K562 (cell line): ENCODE results near the gene CLIP2. TPM values are rescaled to one million over a fixed set of nuclear protein-coding genes. Genes with fewer than 3 reads are reported as not detected.

ENCODE experiments used
- ATAC-seq: fragments of 200-7000 bp; cut with Tn5 transposase; 3 replicates; pipeline ENCODE4 v1.9.1; 2020; ENCODE audit warnings: moderate library complexity
- BruUV-seq: library from RNA; stranded (reverse); fragments of 400-500 nt; replicated peaks from 2 replicates; lab custom pipeline; 2021; lab: Mats Ljungman, UMichigan
- CTCF ChIA-PET: fragments of 300-600 bp; formaldehyde crosslinking; extraction: SDS; loops from one replicate; lab custom pipeline; 2021; ENCODE audit warnings: low intra/inter-chr PET ratio; lab: Yijun Ruan, JAX
- POLR2A ChIA-PET: fragments of 300-600, 350-650 bp; sonication (Branson Sonifier 250); formaldehyde crosslinking; extraction: SDS; loops from one replicate; lab custom pipeline; 2021; ENCODE audit warnings: antibody characterized with exemption, inconsistent platforms; lab: Yijun Ruan, JAX
- DNase-seq, 4 experiments: peaks; one replicate each; pipeline versions ENCODE4 v3.0.0 to v3.0.0-alpha.2; 2011 to 2018; ENCODE audit warnings: low spot score in 3 of 4, mixed read lengths in 3 of 4; ENCODE audit errors: extremely low read depth in 1 of 4
- FAIRE-seq: peaks from 2 replicates; lab custom pipeline; 2011; peaks lifted over from hg19 to GRCh38; lab: Jason Lieb, UNC
- H2AFZ ChIP-seq: 2 replicates; pipeline ENCODE4 v1.6.0; 2011; ENCODE audit warnings: low read depth, low read length, control low read depth, inconsistent platforms
- H3K27ac ChIP-seq: fragments of 200-600 bp; 3 replicates; pipeline ENCODE4 v1.8.0; 2011; ENCODE audit warnings: low read depth, mild to moderate bottlenecking, control low read depth, inconsistent platforms, low read length, moderate library complexity, mixed read lengths; ENCODE audit errors: extremely low read depth
- H3K27me3 ChIP-seq, 2 experiments: fragments of 300-600 bp in 1 of 2; 2 replicates in 1 of 2; 3 replicates in 1 of 2; pipeline versions ENCODE4 v1.6.0 to v1.8.0; 2011; ENCODE audit warnings: inconsistent platforms in 2 of 2, low read length in 2 of 2, mild to moderate bottlenecking in 1 of 2, mixed read lengths in 1 of 2, moderate library complexity in 1 of 2; ENCODE audit not compliant: control insufficient read depth in 2 of 2, insufficient read depth in 2 of 2
- H3K36me3 ChIP-seq: fragments of 300-600 bp; 3 replicates; pipeline ENCODE4 v1.8.0; 2011; ENCODE audit warnings: mild to moderate bottlenecking, low read length, inconsistent platforms; ENCODE audit not compliant: control insufficient read depth, insufficient read depth
- H3K4me1 ChIP-seq, 2 experiments: fragments of 200-600 bp in 1 of 2; replicated peaks in 1 of 2; 2 replicates in 1 of 2; 3 replicates in 1 of 2; pipeline versions ENCODE4 v1.5.1 to v1.8.0; 2011; ENCODE audit warnings: inconsistent platforms in 2 of 2, low read length in 2 of 2, mild to moderate bottlenecking in 1 of 2, mixed read lengths in 1 of 2, moderate library complexity in 1 of 2; ENCODE audit not compliant: control insufficient read depth in 2 of 2, insufficient read depth in 2 of 2
- H3K4me2 ChIP-seq: 2 replicates; pipeline ENCODE4 v1.6.1; 2011; ENCODE audit warnings: low read length, control low read depth, inconsistent platforms, mixed read lengths; ENCODE audit not compliant: insufficient read depth
- H3K4me3 ChIP-seq: fragments of 200-600 bp; sonication (generic), shearing (Covaris generic); 2 replicates; pipeline ENCODE4 v1.5.1; 2016; ENCODE audit warnings: control low read depth, inconsistent platforms
- H3K79me2 ChIP-seq: fragments of 200-600 bp; 3 replicates; pipeline ENCODE4 v1.8.0; 2011; ENCODE audit warnings: low read length, inconsistent platforms; ENCODE audit not compliant: control insufficient read depth, insufficient read depth
- H3K9ac ChIP-seq, 2 experiments: 2 replicates each; pipeline versions ENCODE4 v1.6.0 to v1.6.1; 2011; ENCODE audit warnings: low read depth in 2 of 2, low read length in 2 of 2, control low read depth in 1 of 2, inconsistent platforms in 1 of 2, mild to moderate bottlenecking in 1 of 2, mixed read lengths in 1 of 2; ENCODE audit not compliant: insufficient read depth in 1 of 2
- H3K9me1 ChIP-seq: one replicate; pipeline ENCODE4 v1.6.0; 2011; ENCODE audit warnings: inconsistent platforms, mild to moderate bottlenecking, low read length, moderate library complexity; ENCODE audit not compliant: control insufficient read depth, insufficient read depth
- H3K9me3 ChIP-seq: replicated peaks from 2 replicates; pipeline ENCODE4 v1.5.1; 2011; ENCODE audit warnings: low read depth, low read length, inconsistent platforms; ENCODE audit not compliant: control insufficient read depth, insufficient read depth
- H4K20me1 ChIP-seq: replicated peaks from 2 replicates; pipeline ENCODE4 v1.6.1; 2011; ENCODE audit warnings: low read length, inconsistent platforms, mixed read lengths; ENCODE audit not compliant: control insufficient read depth, insufficient read depth
- CEBPB ChIP-seq: fragments of 450-650 bp; IDR thresholded peaks from 2 replicates; pipeline ENCODE4 v1.6.1; 2016; ENCODE audit warnings: missing genetic modification characterization, missing compliant biosample characterization
- CEBPG ChIP-seq, 3 experiments: fragments of 200-800 bp in 1 of 3; sonication (Bioruptor generic) in 1 of 3; sonication (generic) in 1 of 3; formaldehyde crosslinking in 1 of 3; IDR thresholded peaks in 2 of 3; conservative IDR thresholded peaks in 1 of 3; 2 replicates each; pipeline versions ENCODE4 v1.6.1 to v1.8.0; 2016 to 2022; ENCODE audit warnings: missing compliant biosample characterization in 2 of 3, missing genetic modification characterization in 2 of 3, mild to moderate bottlenecking in 1 of 3, missing genetic modification reagents in 1 of 3
- ELF4 ChIP-seq: fragments of 450-650 bp; formaldehyde crosslinking; IDR thresholded peaks from 2 replicates; pipeline ENCODE4 v1.4.0; 2022; ENCODE audit warnings: missing genetic modification characterization
- MLX ChIP-seq, 2 experiments: fragments of 450-650 bp in 1 of 2; sonication (generic) in 1 of 2; formaldehyde crosslinking; conservative IDR thresholded peaks; 2 replicates each; pipeline versions ENCODE4 v1.4.0 to v1.8.1; 2020 to 2022; ENCODE audit warnings: mild to moderate bottlenecking in 1 of 2, missing genetic modification reagents in 1 of 2
- NR3C1 ChIP-seq: sonication (generic); formaldehyde crosslinking; IDR thresholded peaks from 2 replicates; pipeline ENCODE4 v1.8.1; 2022; ENCODE audit warnings: missing genetic modification reagents
- SIN3A ChIP-seq, 2 experiments: fragments of 150-350 bp in 1 of 2; IDR thresholded peaks; 2 replicates each; pipeline ENCODE4 v1.6.1; 2011 to 2016; ENCODE audit warnings: borderline replicate concordance in 2 of 2, low read depth in 2 of 2, low read length in 2 of 2, mild to moderate bottlenecking in 2 of 2, moderate library complexity in 2 of 2; ENCODE audit not compliant: control insufficient read depth in 1 of 2
- SIN3B ChIP-seq: fragments of 450-650 bp; IDR thresholded peaks from 2 replicates; pipeline ENCODE4 v1.6.1; 2017; ENCODE audit warnings: low read depth, mild to moderate bottlenecking, moderate library complexity
- ZNF121 ChIP-seq: sonication (generic); formaldehyde crosslinking; conservative IDR thresholded peaks from 2 replicates; pipeline ENCODE4 v1.8.0; 2022; ENCODE audit warnings: missing genetic modification reagents
- WGBS: fragments of 100-300 bp; shearing (Covaris generic); methylation state at CpG from one replicate; pipeline ENCODE4 v1.1.6; 2016; ENCODE audit warnings: low coverage, mixed read lengths; ENCODE audit not compliant: insufficient coverage; ENCODE audit errors: missing lambda C conversion rate; 5-methylcytosine and 5-hydroxymethylcytosine counted together
- in situ Hi-C: fragments of 300-500 bp; cut with MboI; formaldehyde crosslinking; loops from 4 replicates; pipeline ENCODE4 v1.15.0; 2018; ENCODE audit warnings: inconsistent platforms, mixed read lengths
- intact Hi-C: fragments of 100-400 bp; cut with micrococcal nuclease; formaldehyde crosslinking; loops from 2 replicates; pipeline ENCODE4 v1.14.2; 2022
- polyA plus RNA-seq, 8 experiments: library from polyadenylated mRNA; depleted of rRNA in 4 of 8; stranded (reverse) in 5 of 8; unstranded in 3 of 8; fragments of >200 nt; fragmentation: Nextera tagmentation in 2 of 8; fragmentation: Illumina TruSeq in 1 of 8; extraction: Ambion mirVana in 2 of 8; extraction: Trizol in 1 of 8; gene quantifications; 2 replicates each; pipeline versions ENCODE4 v1.2.1 to v1.2.3, GENCODE V29; 2011 to 2014; ENCODE audit warnings: inconsistent platforms in 1 of 8, missing spikeins in 1 of 8
- total RNA-seq, 7 experiments: library from RNA; depleted of rRNA in 6 of 7; stranded (reverse); fragments of >200 nt in 6 of 7; fragmentation: Illumina TruSeq in 2 of 7; extraction: Trizol in 2 of 7; gene quantifications; 2 replicates each; pipeline versions ENCODE4 v1.2.1 to v1.2.3, GENCODE V29; 2011 to 2021; ENCODE audit warnings: low replicate concordance in 1 of 7
- TF ChIP-seq, protein P1 (sequence below): fragments of 250-450 bp; sonication (Bioruptor Pico); IDR thresholded peaks from 2 replicates; pipeline ENCODE4 v1.5.1; 2021; ENCODE audit warnings: mild to moderate bottlenecking
- TF ChIP-seq, protein P2 (sequence below), 2 experiments: fragments of 450-650 bp in 1 of 2; sonication (generic) in 1 of 2; formaldehyde crosslinking in 1 of 2; IDR thresholded peaks in 1 of 2; conservative IDR thresholded peaks in 1 of 2; 2 replicates each; pipeline versions ENCODE4 v1.6.1 to v1.8.1; 2016 to 2023; ENCODE audit warnings: mild to moderate bottlenecking in 2 of 2, moderate library complexity in 2 of 2, inconsistent platforms in 1 of 2, missing genetic modification reagents in 1 of 2

Gene CLIP2
- total and polyA plus RNA-seq, 9 of the 15 experiments (the other 6 are each of a cell fraction or from before 2014, with no cell fraction given), result 0.07 to 5.4 (median 2.1) TPM

DNA sequence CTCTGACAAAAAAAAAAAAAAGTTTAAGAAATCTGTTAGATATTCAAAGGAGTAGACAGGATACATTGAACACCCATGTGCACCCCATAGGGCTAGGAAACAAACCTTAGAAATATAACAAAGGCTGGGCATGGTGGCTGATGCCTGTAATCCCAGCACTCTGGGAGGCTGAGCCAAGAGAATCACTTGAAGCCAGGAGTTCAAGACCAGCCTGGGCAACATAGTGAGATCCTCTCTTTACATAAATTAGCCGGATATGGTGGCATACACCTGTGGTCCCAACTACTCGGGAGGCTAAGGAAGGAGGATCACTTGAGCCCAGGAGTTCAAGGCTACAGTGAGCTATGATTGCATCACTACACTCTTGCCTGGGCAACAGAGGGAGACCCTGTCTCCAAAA, 15.3 kb downstream of the CLIP2 start:
- Histone ChIP-seq H3K27me3 (no peaks in the 10 kb centered on the region), H4K20me1 (0 out of 2 replicates have a peak, but pooled peaks cover 3% of the 10 kb centered on the region), H3K27ac (no peak overlapping the region), H3K4me2 (no peak overlapping the region), H3K9me1 (no peaks in the 10 kb centered on the region), H3K9ac (no peak overlapping the region), H3K4me1 (peaks cover 12 to 21% of the 10 kb centered on the region in 2 experiments), H2AFZ (no peak overlapping the region), H3K4me3 (no peak overlapping the region), H3K9me3 (no peaks in the 10 kb centered on the region), H3K79me2 (no peaks in the 10 kb centered on the region), H3K36me3 (no peaks in the 10 kb centered on the region)
- in situ Hi-C loops (no loop called here), intact Hi-C loops (no loop called here)
- 36% methylated on average over 2 of the region's 2 CpGs for WGBS
- POLR2A ChIA-PET, result interaction anchor here (0.7 kb wide), 1 partner anchor 106 kb away, joined by 3 read pairs; no protein-coding TSS in a partner anchor
- no peak for FAIRE-seq
- no TSS peak for BruUV-seq
- CTCF ChIA-PET, result no interaction called here
- DNase-seq, result no peak
- TF ChIP-seq SIN3B, result no peak
- no peak for TF ChIP-seq ELF4 (CRISPR knock-in tag)
- no peak for TF ChIP-seq CEBPG (CRISPR knock-in tag; IDR thresholded peaks at IDR 0.05)
- TF ChIP-seq CEBPG (tag; conservative IDR thresholded peaks at IDR 0.05 in 1 of 2, IDR thresholded peaks at IDR 0.05 in 1 of 2), result 0 out of 4 replicates have a peak, but pooled peaks of 1 of the 2 experiments have one; percentile 25
- 0 out of 2 replicates have a peak, but pooled peaks have one; percentile 25 for TF ChIP-seq CEBPB (tag)
- no peak for TF ChIP-seq MLX (CRISPR knock-in tag; conservative IDR thresholded peaks at IDR 0.05)
- TF ChIP-seq, protein P1, sequence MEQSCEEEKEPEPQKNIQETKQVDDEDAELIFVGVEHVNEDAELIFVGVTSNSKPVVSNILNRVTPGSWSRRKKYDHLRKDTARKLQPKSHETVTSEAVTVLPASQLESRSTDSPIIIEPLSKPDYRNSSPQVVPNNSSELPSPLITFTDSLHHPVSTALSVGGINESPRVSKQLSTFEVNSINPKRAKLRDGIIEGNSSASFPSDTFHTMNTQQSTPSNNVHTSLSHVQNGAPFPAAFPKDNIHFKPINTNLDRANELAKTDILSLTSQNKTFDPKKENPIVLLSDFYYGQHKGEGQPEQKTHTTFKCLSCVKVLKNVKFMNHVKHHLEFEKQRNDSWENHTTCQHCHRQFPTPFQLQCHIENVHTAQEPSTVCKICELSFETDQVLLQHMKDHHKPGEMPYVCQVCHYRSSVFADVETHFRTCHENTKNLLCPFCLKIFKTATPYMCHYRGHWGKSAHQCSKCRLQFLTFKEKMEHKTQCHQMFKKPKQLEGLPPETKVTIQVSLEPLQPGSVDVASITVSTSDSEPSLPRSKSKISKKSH (CRISPR knock-in tag), result no peak
- TF ChIP-seq ZNF121 (CRISPR knock-in tag), result peak; percentile 61
- TF ChIP-seq SIN3A (IDR thresholded peaks at IDR 0.05; ENCODE audit: borderline replicate concordance in 2 of 2, control insufficient read depth in 1 of 2, low read depth in 2 of 2, low read length in 2 of 2), result no peak
- TF ChIP-seq NR3C1 (CRISPR knock-in tag), result no peak
- TF ChIP-seq, protein P2, sequence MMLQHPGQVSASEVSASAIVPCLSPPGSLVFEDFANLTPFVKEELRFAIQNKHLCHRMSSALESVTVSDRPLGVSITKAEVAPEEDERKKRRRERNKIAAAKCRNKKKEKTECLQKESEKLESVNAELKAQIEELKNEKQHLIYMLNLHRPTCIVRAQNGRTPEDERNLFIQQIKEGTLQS (IDR thresholded peaks at IDR 0.05), result peak; percentile 38; the same call in 1 of the 2 replicates
- TF ChIP-seq, protein P2 (CRISPR knock-in tag; conservative IDR thresholded peaks at IDR 0.05), result no peak
- ATAC-seq, result no peak
